ENCODE results near the gene GRN.

The GRN gene

GRCh38 chr17:44348234-44348987, 3.3 kb downstream of the GRN start:
- DNase-seq (ENCODE audit: low read depth), result no peak
- no peak overlapping the region for H3K4me3 ChIP-seq (ENCODE audit: low read length)
- TF ChIP-seq CTCF (conservative IDR thresholded peaks at IDR 0.05; ENCODE audit: low read depth, low read length), result no peak

- no peak for DNase-seq (ENCODE audit: low read depth)
- TF ChIP-seq CTCF (conservative IDR thresholded peaks at IDR 0.05; ENCODE audit: low read depth, low read length), result no peak
- H3K4me3 ChIP-seq (ENCODE audit: low read length), result no peak overlapping the region
Observed at GRCh38 chr17:44348988-44349364, 3.9 kb downstream of the GRN start.

- no peak for DNase-seq (ENCODE audit: low read depth)
- H3K4me3 ChIP-seq (ENCODE audit: low read length), result no peak overlapping the region
- TF ChIP-seq CTCF (conservative IDR thresholded peaks at IDR 0.05; ENCODE audit: low read depth, low read length), result no peak
Observed at GRCh38 chr17:44349553-44350070, 4.5 kb downstream of the GRN start.

GRCh38 chr17:44350733-44351226, 5.7 kb downstream of the GRN start:
- H3K4me3 ChIP-seq (ENCODE audit: low read length), result no peak overlapping the region
- peak; percentile 91 for TF ChIP-seq CTCF (conservative IDR thresholded peaks at IDR 0.05; ENCODE audit: low read depth, low read length)
- no peak for DNase-seq (ENCODE audit: low read depth)

- DNase-seq (ENCODE audit: low read depth), result no peak
- no peak for TF ChIP-seq CTCF (conservative IDR thresholded peaks at IDR 0.05; ENCODE audit: low read depth, low read length)
- H3K4me3 ChIP-seq (ENCODE audit: low read length), result no peak overlapping the region
Observed at GRCh38 chr17:44351464-44351863, 6.4 kb downstream of the GRN start.

GRCh38 chr17:44351961-44352827, 7.1 kb downstream of the GRN start:
- DNase-seq (ENCODE audit: low read depth), result no peak
- TF ChIP-seq CTCF (conservative IDR thresholded peaks at IDR 0.05; ENCODE audit: low read depth, low read length), result no peak
- no peak overlapping the region for H3K4me3 ChIP-seq (ENCODE audit: low read length)
